Peyer's patch (tissue), 4 donors: ENCODE results near the gene MCCC1.

Source experiments
- CTCF ChIP-seq, 6 experiments: fragments of 450-650 bp in 4 of 6; fragments of 200-600 bp in 2 of 6; sonication (generic) in 1 of 6; IDR thresholded peaks; one replicate each; pipeline ENCODE4 v1.5.1; 2017 to 2019; ENCODE audit warnings: antibody characterized with exemption in 6 of 6, mild to moderate bottlenecking in 3 of 6, moderate library complexity in 1 of 6
- POLR2A ChIP-seq, 2 donors: fragments of 450-650 bp; IDR thresholded peaks; one replicate each; pipeline ENCODE4 v1.5.1; 2017; ENCODE audit warnings: antibody characterized with exemption in 2 of 2, mild to moderate bottlenecking in 2 of 2, moderate library complexity in 2 of 2

- TF ChIP-seq CTCF (IDR thresholded peaks at IDR 0.05): no peak
- TF ChIP-seq POLR2A (IDR thresholded peaks at IDR 0.05): no peak
Observed at GRCh38 chr3:183120538-183121215, 21.4 kb upstream of the MCCC1 start.
